H9 (cell line): ENCODE data around the gene JAK1. TPM values are rescaled to one million over a fixed set of nuclear protein-coding genes. Genes with fewer than 3 reads are reported as not detected.

Experiments
- DNase-seq: peaks from one replicate; pipeline ENCODE4 v3.0.0-alpha.2; 2017
- H2AFZ ChIP-seq: one replicate; pipeline ENCODE4 v1.6.1; 2013; ENCODE audit warnings: mild to moderate bottlenecking, low read length, control low read depth, moderate library complexity
- H2AK5ac ChIP-seq: 2 replicates; pipeline ENCODE4 v1.6.1; 2013; ENCODE audit warnings: low read length, control low read depth, mixed read lengths; ENCODE audit not compliant: insufficient read length
- H2BK120ac ChIP-seq: one replicate; pipeline ENCODE4 v1.6.1; 2013; ENCODE audit warnings: low read depth, mild to moderate bottlenecking, low read length, control low read depth, inconsistent platforms; ENCODE audit not compliant: poor library complexity, severe bottlenecking
- H2BK12ac ChIP-seq: 2 replicates; pipeline ENCODE4 v1.6.1; 2013; ENCODE audit warnings: low read length, control low read depth, mixed read lengths, low read depth; ENCODE audit not compliant: insufficient read length
- H2BK15ac ChIP-seq: 2 replicates; pipeline ENCODE4 v1.6.1; 2013; ENCODE audit warnings: low read depth, low read length, control low read depth
- H2BK20ac ChIP-seq: one replicate; pipeline ENCODE4 v1.6.1; 2013; ENCODE audit warnings: low read depth, mild to moderate bottlenecking, low read length, control low read depth, inconsistent platforms; ENCODE audit not compliant: poor library complexity, severe bottlenecking
- H2BK5ac ChIP-seq: 2 replicates; pipeline ENCODE4 v1.6.1; 2013; ENCODE audit warnings: low read length, control low read depth, mixed read lengths; ENCODE audit not compliant: insufficient read length
- H3K14ac ChIP-seq: 2 replicates; pipeline ENCODE4 v1.6.1; 2013; ENCODE audit warnings: low read length, control low read depth; ENCODE audit not compliant: insufficient read depth
- H3K18ac ChIP-seq: 2 replicates; pipeline ENCODE4 v1.6.1; 2013; ENCODE audit warnings: low read depth, mild to moderate bottlenecking, mixed read lengths, low read length, control low read depth; ENCODE audit not compliant: insufficient read length
- H3K23ac ChIP-seq: 2 replicates; pipeline ENCODE4 v1.6.1; 2013; ENCODE audit warnings: low read length, control low read depth, mixed read lengths, low read depth; ENCODE audit not compliant: insufficient read length
- H3K23me2 ChIP-seq: 2 replicates; pipeline ENCODE4 v1.6.1; 2013; ENCODE audit warnings: low read depth, mild to moderate bottlenecking, mixed read lengths, low read length, control low read depth; ENCODE audit not compliant: insufficient read length, poor library complexity, severe bottlenecking
- H3K27ac ChIP-seq: 2 replicates; pipeline ENCODE4 v1.5.1; 2013; ENCODE audit warnings: low read length, control low read depth, mixed read lengths, low read depth; ENCODE audit not compliant: insufficient read length
- H3K27me3 ChIP-seq: 2 replicates; pipeline ENCODE4 v1.6.1; 2013; ENCODE audit warnings: low read length, control low read depth, inconsistent platforms; ENCODE audit not compliant: insufficient read depth
- H3K4ac ChIP-seq: 2 replicates; pipeline ENCODE4 v1.6.1; 2013; ENCODE audit warnings: low read depth, mild to moderate bottlenecking, control low read depth, inconsistent platforms, low read length, moderate library complexity
- H3K4me1 ChIP-seq: 2 replicates; pipeline ENCODE4 v1.6.1; 2013; ENCODE audit warnings: low read length, control low read depth, inconsistent platforms; ENCODE audit not compliant: insufficient read depth
- H3K4me2 ChIP-seq: 2 replicates; pipeline ENCODE4 v1.6.1; 2013; ENCODE audit warnings: low read length, control low read depth, mixed read lengths; ENCODE audit not compliant: insufficient read length, insufficient read depth
- H3K56ac ChIP-seq: 2 replicates; pipeline ENCODE4 v1.6.1; 2013; ENCODE audit warnings: low read depth, mild to moderate bottlenecking, mixed read lengths, low read length, control low read depth; ENCODE audit not compliant: insufficient read length
- H3K79me1 ChIP-seq: 2 replicates; pipeline ENCODE4 v1.6.1; 2013; ENCODE audit warnings: low read depth, mild to moderate bottlenecking, moderate library complexity, low read length, control low read depth, inconsistent platforms; ENCODE audit not compliant: insufficient read depth, poor library complexity, severe bottlenecking
- H3K79me2 ChIP-seq: 2 replicates; pipeline ENCODE4 v1.6.1; 2013; ENCODE audit warnings: low read length, control low read depth, inconsistent platforms; ENCODE audit not compliant: insufficient read depth
- H3K9ac ChIP-seq: 2 replicates; pipeline ENCODE4 v1.6.1; 2013; ENCODE audit warnings: low read length, control low read depth, mixed read lengths; ENCODE audit not compliant: insufficient read length; ENCODE audit errors: extremely low read depth
- H3K9me3 ChIP-seq: one replicate; pipeline ENCODE4 v1.6.1; 2013; ENCODE audit warnings: low read depth, low read length, inconsistent platforms; ENCODE audit not compliant: control insufficient read depth
- H3T11ph ChIP-seq: one replicate; pipeline ENCODE4 v1.6.1; 2013; ENCODE audit warnings: mild to moderate bottlenecking, low read length, control low read depth, inconsistent platforms
- H4K20me1 ChIP-seq: one replicate; pipeline ENCODE4 v1.6.1; 2013; ENCODE audit not compliant: control insufficient read depth, insufficient read length, insufficient read depth
- H4K5ac ChIP-seq: 2 replicates; pipeline ENCODE4 v1.6.1; 2013; ENCODE audit warnings: low read depth, mild to moderate bottlenecking, mixed read lengths, low read length, control low read depth; ENCODE audit not compliant: insufficient read length
- H4K8ac ChIP-seq: replicated peaks from 2 replicates; pipeline ENCODE4 v1.6.1; 2013; ENCODE audit warnings: low read length, control low read depth, mixed read lengths, low read depth; ENCODE audit not compliant: insufficient read length
- H4K91ac ChIP-seq: 2 replicates; pipeline ENCODE4 v1.6.1; 2013; ENCODE audit warnings: low read depth, mild to moderate bottlenecking, moderate library complexity, mixed read lengths, low read length, control low read depth; ENCODE audit not compliant: insufficient read length
- H3K27ac Mint-ChIP-seq, 3 experiments: 2 replicates in 2 of 3; 3 replicates in 1 of 3; pipeline ENCODE4 v1.8.0; 2020 to 2021; ENCODE audit warnings: mixed read lengths in 3 of 3, mild to moderate bottlenecking in 1 of 3, moderate library complexity in 1 of 3
- H3K27me3 Mint-ChIP-seq: 2 replicates; pipeline ENCODE4 v1.8.0; 2021; ENCODE audit warnings: low read depth, mild to moderate bottlenecking, moderate library complexity, mixed read lengths
- H3K36me3 Mint-ChIP-seq, 3 experiments: 2 replicates in 2 of 3; 3 replicates in 1 of 3; pipeline ENCODE4 v1.8.0; 2020 to 2021; ENCODE audit warnings: low read depth in 3 of 3, mixed read lengths in 3 of 3; ENCODE audit not compliant: insufficient read depth in 1 of 3
- H3K4me1 Mint-ChIP-seq, 2 experiments: 2 replicates each; pipeline ENCODE4 v1.8.0; 2020; ENCODE audit warnings: mixed read lengths in 2 of 2
- H3K4me3 Mint-ChIP-seq, 2 experiments: 2 replicates in 1 of 2; 3 replicates in 1 of 2; pipeline ENCODE4 v1.8.0; 2020 to 2021; ENCODE audit warnings: mild to moderate bottlenecking in 2 of 2, mixed read lengths in 2 of 2, moderate library complexity in 1 of 2
- H3K9me3 Mint-ChIP-seq, 2 experiments: 2 replicates in 1 of 2; 3 replicates in 1 of 2; pipeline ENCODE4 v1.8.0; 2020; ENCODE audit warnings: mild to moderate bottlenecking in 2 of 2, mixed read lengths in 2 of 2, moderate library complexity in 1 of 2
- WGBS: extraction: QIAGEN DNeasy Blood & Tissue Kit; methylation state at CpG from one replicate; pipeline ENCODE4 v1.1.7; 2013; ENCODE audit warnings: missing lambda C conversion rate, low lambda C conversion rate, mixed read lengths; ENCODE audit not compliant: insufficient read length; ENCODE audit errors: extremely low coverage; 5-methylcytosine and 5-hydroxymethylcytosine counted together
- total RNA-seq: library from RNA; stranded (reverse); gene quantifications from 2 replicates; pipeline ENCODE4 v1.2.1, GENCODE V29; 2021
- TF ChIP-seq, protein P1 (sequence below): fragments of 200-600 bp; sonication (generic); conservative IDR thresholded peaks from 3 replicates; pipeline ENCODE4 v1.8.0; 2021; ENCODE audit warnings: antibody characterized with exemption, mild to moderate bottlenecking

The JAK1 gene
- total RNA-seq, 1 experiment from 2014 or later = 12.8 TPM

DNA sequence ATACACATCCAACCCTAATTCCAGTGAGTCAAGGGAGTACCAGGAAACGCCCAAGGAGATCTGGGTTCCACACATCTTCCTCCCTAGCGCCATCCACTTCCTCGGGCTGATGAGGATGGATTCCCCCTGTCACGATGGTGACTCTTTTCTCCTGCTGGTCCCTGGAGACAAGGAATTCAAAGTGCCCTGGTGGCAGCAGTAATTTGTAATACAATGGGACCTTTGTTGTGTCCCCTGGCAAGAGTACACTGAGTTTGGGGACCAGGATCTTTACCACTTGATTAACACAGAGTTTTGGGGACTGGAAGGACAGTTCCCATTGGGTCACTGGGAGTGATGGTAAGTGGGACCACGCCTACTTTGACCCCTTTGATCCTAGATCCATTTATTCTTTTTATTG lies 9.4 kb upstream of the JAK1 start:
- no peak for DNase-seq
- Histone ChIP-seq H3K9me3 (no peaks in the 10 kb centered on the region), H3K23me2 (no peaks in the 10 kb centered on the region), H3K14ac (no peak overlapping the region), H3T11ph (no peak overlapping the region), H2BK120ac (no peak overlapping the region), H3K9ac (no peak overlapping the region), H4K91ac (no peak overlapping the region), H3K4ac (no peak overlapping the region), H2BK12ac (no peak overlapping the region), H2BK5ac (no peak overlapping the region), H3K27me3 (no peaks in the 10 kb centered on the region), H2AFZ (no peak overlapping the region), H3K4me2 (no peak overlapping the region), H4K8ac (no peak overlapping the region), H2BK20ac (no peak overlapping the region), H3K79me2 (no peaks in the 10 kb centered on the region), H3K4me1 (peaks cover 12% of the 10 kb centered on the region), H3K18ac (no peak overlapping the region), H3K23ac (no peak overlapping the region), H3K27ac (no peak overlapping the region), H2BK15ac (no peak overlapping the region), H3K56ac (no peak overlapping the region), H4K20me1 (no peaks in the 10 kb centered on the region), H4K5ac (no peak overlapping the region), H3K79me1 (no peaks in the 10 kb centered on the region), H2AK5ac (no peak overlapping the region)
- Mint-ChIP-seq H3K36me3 (no peaks in the 10 kb centered on the region), H3K27ac (no peak overlapping the region), H3K4me1 (peaks cover 6 to 10% of the 10 kb centered on the region in 2 experiments), H3K4me3 (no peak overlapping the region), H3K27me3 (no peaks in the 10 kb centered on the region; the same call in 1 of the 2 replicates), H3K9me3 (no peaks in the 10 kb centered on the region)
- no CpG with 5 or more reads among the region's 5 CpGs for WGBS
- TF ChIP-seq, protein P1, sequence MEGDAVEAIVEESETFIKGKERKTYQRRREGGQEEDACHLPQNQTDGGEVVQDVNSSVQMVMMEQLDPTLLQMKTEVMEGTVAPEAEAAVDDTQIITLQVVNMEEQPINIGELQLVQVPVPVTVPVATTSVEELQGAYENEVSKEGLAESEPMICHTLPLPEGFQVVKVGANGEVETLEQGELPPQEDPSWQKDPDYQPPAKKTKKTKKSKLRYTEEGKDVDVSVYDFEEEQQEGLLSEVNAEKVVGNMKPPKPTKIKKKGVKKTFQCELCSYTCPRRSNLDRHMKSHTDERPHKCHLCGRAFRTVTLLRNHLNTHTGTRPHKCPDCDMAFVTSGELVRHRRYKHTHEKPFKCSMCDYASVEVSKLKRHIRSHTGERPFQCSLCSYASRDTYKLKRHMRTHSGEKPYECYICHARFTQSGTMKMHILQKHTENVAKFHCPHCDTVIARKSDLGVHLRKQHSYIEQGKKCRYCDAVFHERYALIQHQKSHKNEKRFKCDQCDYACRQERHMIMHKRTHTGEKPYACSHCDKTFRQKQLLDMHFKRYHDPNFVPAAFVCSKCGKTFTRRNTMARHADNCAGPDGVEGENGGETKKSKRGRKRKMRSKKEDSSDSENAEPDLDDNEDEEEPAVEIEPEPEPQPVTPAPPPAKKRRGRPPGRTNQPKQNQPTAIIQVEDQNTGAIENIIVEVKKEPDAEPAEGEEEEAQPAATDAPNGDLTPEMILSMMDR = no peak
